Lower leg skin (tissue), 4 donors: Measurements from ENCODE around the gene ARHGAP15. TPM values are rescaled to one million over a fixed set of nuclear protein-coding genes. Genes with fewer than 3 reads are reported as not detected.

ENCODE experiments used
- DNase-seq, 2 donors: peaks; one replicate each; pipeline ENCODE4 v3.0.0-alpha.2; 2019; ENCODE audit warnings: low spot score in 2 of 2
- H3K4me3 ChIP-seq: fragments of 200-600 bp; sonication (generic); 2 replicates; pipeline ENCODE4 v1.5.1; 2017; ENCODE audit warnings: mild to moderate bottlenecking, low read depth; ENCODE audit not compliant: poor library complexity, severe bottlenecking
- CTCF ChIP-seq, 3 donors: fragments of 450-650 bp; IDR thresholded peaks; one replicate each; pipeline ENCODE4 v1.5.1; 2016; ENCODE audit warnings: antibody characterized with exemption in 3 of 3, mild to moderate bottlenecking in 3 of 3, moderate library complexity in 2 of 3
- POLR2A ChIP-seq, 2 donors: fragments of 450-650 bp; IDR thresholded peaks; one replicate each; pipeline ENCODE4 v1.6.1; 2016 to 2017; ENCODE audit warnings: antibody characterized with exemption in 2 of 2, mild to moderate bottlenecking in 1 of 2, moderate library complexity in 1 of 2
- WGBS, 2 donors: methylation state at CpG; one replicate each; pipeline ENCODE4 v1.1.5; 2018; 5-methylcytosine and 5-hydroxymethylcytosine counted together
- intact Hi-C: fragments of 100-400 bp; cut with DNase I; formaldehyde crosslinking; loops from one replicate; pipeline ENCODE4 v1.15.0; 2023; ENCODE audit warnings: low total_unique reads
- total RNA-seq, 4 donors: library from RNA; depleted of rRNA; stranded (reverse); fragments of >200 nt; gene quantifications; one replicate each; pipeline ENCODE4 v1.1.0, GENCODE V29; 2016

The ARHGAP15 gene
- total RNA-seq, 4 donors from 2014 or later, result 1.1 to 4.6 (median 2.4) TPM

GRCh38 chr2:143729296-143729814, 600.1 kb downstream of the ARHGAP15 start:
- no peak overlapping the region for H3K4me3 ChIP-seq
- 84 to 91% methylated on average over 2 of the region's 2 CpGs for WGBS, 2 donors
- DNase-seq, result no peak
- intact Hi-C loops, result no loop called here
- TF ChIP-seq CTCF (IDR thresholded peaks at IDR 0.05), result no peak
- TF ChIP-seq POLR2A (IDR thresholded peaks at IDR 0.05), result no peak

GRCh38 chr2:143730155-143730952, 601.1 kb downstream of the ARHGAP15 start:
- WGBS, 2 donors, result 39 to 49% methylated on average over 6 of the region's 6 CpGs
- TF ChIP-seq CTCF (IDR thresholded peaks at IDR 0.05), result no peak
- TF ChIP-seq POLR2A (IDR thresholded peaks at IDR 0.05), result no peak
- H3K4me3 ChIP-seq, result no peak overlapping the region
- intact Hi-C loops, result no loop called here
- no peak for DNase-seq

- intact Hi-C loops, result no loop called here
- TF ChIP-seq POLR2A (IDR thresholded peaks at IDR 0.05), result no peak
- TF ChIP-seq CTCF (IDR thresholded peaks at IDR 0.05), result no peak
- H3K4me3 ChIP-seq, result no peak overlapping the region
- WGBS, 2 donors, result 43 to 53% methylated on average over 1 of the region's 1 CpG
- DNase-seq, result no peak
Measured at GRCh38 chr2:143730953-143731260, 601.7 kb downstream of the ARHGAP15 start.

- TF ChIP-seq POLR2A (IDR thresholded peaks at IDR 0.05) (no peak), CTCF (IDR thresholded peaks at IDR 0.05) (no peak)
- no peak overlapping the region for H3K4me3 ChIP-seq
- intact Hi-C loops, result no loop called here
- no peak for DNase-seq
Measured at GRCh38 chr2:143732076-143732475, 602.9 kb downstream of the ARHGAP15 start.

- TF ChIP-seq POLR2A (IDR thresholded peaks at IDR 0.05) (no peak), CTCF (IDR thresholded peaks at IDR 0.05) (no peak)
- no peak for DNase-seq
- WGBS, 2 donors, result 90 to 95% methylated on average over 2 of the region's 2 CpGs
- intact Hi-C loops, result no loop called here
- no peak overlapping the region for H3K4me3 ChIP-seq
Measured at GRCh38 chr2:143732871-143733270, 603.7 kb downstream of the ARHGAP15 start.

- intact Hi-C loops, result no loop called here
- 91 to 96% methylated on average over 2 of the region's 2 CpGs for WGBS, 2 donors
- no peak for TF ChIP-seq POLR2A (IDR thresholded peaks at IDR 0.05)
- TF ChIP-seq CTCF (IDR thresholded peaks at IDR 0.05), result no peak
Measured at GRCh38 chr2:143734507-143734906, 605.3 kb downstream of the ARHGAP15 start.

More at GRCh38 chr2:143734507-143734906, 605.3 kb downstream of the ARHGAP15 start:
- H3K4me3 ChIP-seq, result no peak overlapping the region
- DNase-seq, result no peak
